Endothelial cell (in vitro differentiated cells): Measurements from ENCODE around the gene FGF11. TPM values are rescaled to one million over a fixed set of nuclear protein-coding genes. Genes with fewer than 3 reads are reported as not detected.

Source experiments
- DNase-seq: peaks from one replicate; pipeline ENCODE4 v3.0.0; 2021; ENCODE audit warnings: low spot score
- H3K27ac Mint-ChIP-seq: one replicate; pipeline ENCODE4 v1.8.0; 2021; ENCODE audit warnings: mixed read lengths, inconsistent platforms; ENCODE audit not compliant: unreplicated experiment
- H3K27me3 Mint-ChIP-seq: one replicate; pipeline ENCODE4 v1.8.0; 2021; ENCODE audit warnings: mild to moderate bottlenecking, moderate library complexity, mixed read lengths, inconsistent platforms; ENCODE audit not compliant: unreplicated experiment
- H3K36me3 Mint-ChIP-seq: one replicate; pipeline ENCODE4 v1.8.0; 2021; ENCODE audit warnings: mild to moderate bottlenecking, low read depth, mixed read lengths, inconsistent platforms; ENCODE audit not compliant: unreplicated experiment
- H3K4me1 Mint-ChIP-seq: one replicate; pipeline ENCODE4 v1.8.0; 2021; ENCODE audit warnings: mild to moderate bottlenecking, mixed read lengths, inconsistent platforms; ENCODE audit not compliant: unreplicated experiment
- H3K4me3 Mint-ChIP-seq: one replicate; pipeline ENCODE4 v1.8.0; 2021; ENCODE audit warnings: mild to moderate bottlenecking, mixed read lengths, inconsistent platforms; ENCODE audit not compliant: unreplicated experiment
- H3K9me3 Mint-ChIP-seq: one replicate; pipeline ENCODE4 v1.8.0; 2021; ENCODE audit warnings: mixed read lengths, inconsistent platforms; ENCODE audit not compliant: unreplicated experiment
- CTCF ChIP-seq: fragments of 200-600 bp; sonication (generic); IDR thresholded peaks from one replicate; pipeline ENCODE4 v1.5.0; 2021; ENCODE audit warnings: antibody characterized with exemption; ENCODE audit not compliant: unreplicated experiment
- total RNA-seq: library from RNA; stranded (reverse); fragmentation: NEBNext Ultra II Directional; extraction: Animal tissue kit (Norgen Biotek cat#: 25700); gene quantifications from one replicate; pipeline ENCODE4 v1.2.1, GENCODE V29; 2021; ENCODE audit not compliant: unreplicated experiment

Gene FGF11
- total RNA-seq, 1 donor from 2014 or later, result 19.7 TPM

- no peaks in the 10 kb centered on the region for H3K9me3 Mint-ChIP-seq
- peak overlapping the region; percentile 48 for H3K27ac Mint-ChIP-seq
- H3K4me1 Mint-ChIP-seq, result peaks cover 35% of the 10 kb centered on the region
- DNase-seq, result no peak
- peaks cover 24% of the 10 kb centered on the region for H3K27me3 Mint-ChIP-seq
- no peak for TF ChIP-seq CTCF
- H3K4me3 Mint-ChIP-seq, result peak overlapping the region; percentile 65
- no peaks in the 10 kb centered on the region for H3K36me3 Mint-ChIP-seq
Observed at GRCh38 chr17:7443499-7444485, 4.5 kb downstream of the FGF11 start.

DNA sequence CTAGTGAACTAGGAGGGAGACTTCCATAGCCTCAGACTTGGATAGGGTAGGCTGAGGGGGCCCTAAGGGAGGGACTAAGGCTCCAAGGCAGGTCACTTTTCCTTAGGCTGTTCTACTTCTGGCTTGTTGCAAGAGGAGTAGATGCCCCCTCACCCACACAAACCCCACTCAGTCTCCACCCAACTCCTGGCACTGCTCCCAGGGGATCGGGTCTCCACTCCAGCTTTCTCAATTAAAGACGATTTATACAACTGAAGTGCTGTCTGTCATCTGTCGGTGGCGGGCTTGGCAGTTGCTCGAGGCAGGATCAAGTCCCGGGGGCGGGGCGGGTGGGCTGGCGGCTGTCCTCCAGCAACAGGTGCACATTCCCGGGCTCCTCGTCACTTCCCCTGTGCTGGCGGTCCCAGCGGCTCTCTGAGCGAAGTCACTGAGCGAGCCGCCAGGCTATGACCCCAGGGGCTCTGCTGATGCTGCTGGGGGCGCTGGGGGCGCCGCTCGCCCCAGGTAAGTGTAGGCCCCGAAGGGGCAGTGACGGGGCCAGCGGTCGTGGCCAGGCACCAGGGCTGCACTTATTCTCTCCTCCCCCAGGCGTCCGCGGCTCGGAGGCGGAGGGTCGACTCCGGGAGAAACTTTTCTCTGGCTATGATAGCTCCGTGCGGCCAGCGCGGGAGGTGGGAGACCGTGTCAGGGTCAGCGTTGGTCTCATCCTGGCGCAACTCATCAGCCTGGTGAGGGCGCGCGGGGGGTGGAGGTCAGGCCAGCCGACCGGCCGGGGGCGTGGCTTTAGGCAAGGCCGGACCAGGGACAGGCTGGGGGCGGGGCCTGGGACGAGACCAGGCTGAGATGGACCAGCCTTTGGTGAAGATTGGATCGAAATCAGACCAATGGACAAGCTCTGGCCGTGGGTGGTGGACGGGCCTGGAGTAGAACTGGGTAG, 5.6 kb downstream of the FGF11 start, which contains the start of gene CHRNB1:
TSS of gene CHRNB1 (plus strand) at position 380 of the 937 bp plus-strand sequence. CDS start at position 447, 67 bp downstream.
- Mint-ChIP-seq H3K27me3 (peaks cover 20% of the 10 kb centered on the region), H3K4me3 (peak within 1 kb of the TSS; percentile 89), H3K27ac (peak within 1 kb of the TSS; percentile 24), H3K9me3 (no peaks in the 10 kb centered on the region), H3K36me3 (no peaks in the 10 kb centered on the region), H3K4me1 (peaks cover 31% of the 10 kb centered on the region)
- no peak for TF ChIP-seq CTCF
- DNase-seq, result peak; percentile 79

GRCh38 chr17:7445619-7445968, 6.3 kb downstream of the FGF11 start:
- peaks cover 18% of the 10 kb centered on the region for H3K27me3 Mint-ChIP-seq
- no peaks in the 10 kb centered on the region for H3K9me3 Mint-ChIP-seq
- H3K36me3 Mint-ChIP-seq, result no peaks in the 10 kb centered on the region
- TF ChIP-seq CTCF, result no peak
- no peak for DNase-seq
- H3K4me1 Mint-ChIP-seq, result peaks cover 31% of the 10 kb centered on the region
- peak overlapping the region; percentile 24 for H3K27ac Mint-ChIP-seq
- H3K4me3 Mint-ChIP-seq, result peak overlapping the region; percentile 89

- Mint-ChIP-seq H3K4me1 (peaks cover 17% of the 10 kb centered on the region), H3K9me3 (no peaks in the 10 kb centered on the region), H3K27ac (no peak overlapping the region), H3K4me3 (no peak overlapping the region), H3K36me3 (no peaks in the 10 kb centered on the region), H3K27me3 (peaks cover 9% of the 10 kb centered on the region)
- TF ChIP-seq CTCF, result no peak
- DNase-seq, result no peak
Observed at GRCh38 chr17:7448461-7448860, 9.1 kb downstream of the FGF11 start.
